Stimulated activated CD4-positive, alpha-beta T cell treated with anti-CD3 and anti-CD28 coated beads, Interleukin-1b, Interleukin-23, amount 100 ng/mL, for 1 hour (primary cell): ENCODE data around the gene PLA2G15.

Experiments used
- DNase-seq, 2 donors: peaks; one replicate each; pipeline ENCODE4 v3.0.0-alpha.2; 2020; ENCODE audit warnings: low read depth in 2 of 2

Gene PLA2G15

GRCh38 chr16:68232335-68232734, 12.8 kb upstream of the PLA2G15 start:
- no peak for DNase-seq

GRCh38 chr16:68233085-68233834, 11.9 kb upstream of the PLA2G15 start:
- no peak for DNase-seq

GRCh38 chr16:68233835-68234187, 11.4 kb upstream of the PLA2G15 start:
- no peak for DNase-seq

GRCh38 chr16:68234188-68235107, 10.7 kb upstream of the PLA2G15 start:
- no peak for DNase-seq

GRCh38 chr16:68235108-68235886, 9.9 kb upstream of the PLA2G15 start:
- DNase-seq: no peak

- no peak for DNase-seq
Measured at GRCh38 chr16:68235887-68236136, 9.4 kb upstream of the PLA2G15 start, which contains the start of gene ESRP2. TSS of gene ESRP2 (minus strand) at chr16:68236127. CDS start at chr16:68236045, 82 bp downstream.

GRCh38 chr16:68236137-68236825, 8.9 kb upstream of the PLA2G15 start:
- DNase-seq: no peak

GRCh38 chr16:68236826-68237242, 8.3 kb upstream of the PLA2G15 start:
- no peak for DNase-seq

- DNase-seq: peak; percentile 65 to 83
Measured at GRCh38 chr16:68237243-68238028, 7.7 kb upstream of the PLA2G15 start.

GRCh38 chr16:68238029-68238345, 7.2 kb upstream of the PLA2G15 start:
- DNase-seq: no peak

- no peak for DNase-seq
Measured at GRCh38 chr16:68242085-68242484, 3.1 kb upstream of the PLA2G15 start.

- DNase-seq: no peak
Measured at GRCh38 chr16:68242926-68243858, 2.0 kb upstream of the PLA2G15 start.

- no peak for DNase-seq
Measured at GRCh38 chr16:68244481-68244902, 681 bp upstream of the PLA2G15 start.

- no peak for DNase-seq
Measured at GRCh38 chr16:68246121-68246520, 948 bp downstream of the PLA2G15 start.

- DNase-seq: no peak
Measured at GRCh38 chr16:68246666-68247065, 1.5 kb downstream of the PLA2G15 start.

GRCh38 chr16:68247400-68247799, 2.2 kb downstream of the PLA2G15 start:
- no peak for DNase-seq

GRCh38 chr16:68247932-68248331, 2.8 kb downstream of the PLA2G15 start:
- no peak for DNase-seq

- no peak for DNase-seq
Measured at GRCh38 chr16:68249371-68249770, 4.2 kb downstream of the PLA2G15 start.

GRCh38 chr16:68250951-68251350, 5.8 kb downstream of the PLA2G15 start:
- no peak for DNase-seq

GRCh38 chr16:68251832-68252231, 6.7 kb downstream of the PLA2G15 start:
- DNase-seq: no peak
